ENCODE measurements around the gene FXR2. TPM values are rescaled to one million over a fixed set of nuclear protein-coding genes. Genes with fewer than 3 reads are reported as not detected.
A peak's percentile ranks its signal among the peaks of the same experiment; 100 is the strongest.

The FXR2 gene
- total RNA-seq, 1 experiment from 2014 or later: 88.0 TPM

- DNase-seq (ENCODE audit: low spot score): no peak
- in situ Hi-C loops (cut with HindIII; ENCODE audit: low sequenced_read_pairs): no loop called here
Measured at GRCh38 chr17:7576432-7576937, 38.2 kb downstream of the FXR2 start.

GRCh38 chr17:7575959-7576358 lies 38.7 kb downstream of the FXR2 start:
- in situ Hi-C loops (cut with HindIII; ENCODE audit: low sequenced_read_pairs): no loop called here
- DNase-seq (ENCODE audit: low spot score): no peak

GRCh38 chr17:7575481-7575883 lies 39.2 kb downstream of the FXR2 start:
- in situ Hi-C loops (cut with HindIII; ENCODE audit: low sequenced_read_pairs): no loop called here

GRCh38 chr17:7574176-7574953 lies 40.3 kb downstream of the FXR2 start:
- DNase-seq (ENCODE audit: low spot score): no peak
- in situ Hi-C loops (cut with HindIII; ENCODE audit: low sequenced_read_pairs): no loop called here

More at GRCh38 chr17:7575481-7575883, 39.2 kb downstream of the FXR2 start:
- DNase-seq (ENCODE audit: low spot score): no peak

- in situ Hi-C loops (cut with HindIII; ENCODE audit: low sequenced_read_pairs): no loop called here
- peak; percentile 84 for DNase-seq (ENCODE audit: low spot score)
Measured at GRCh38 chr17:7573324-7574080, 41.2 kb downstream of the FXR2 start.

GRCh38 chr17:7572588-7573323 lies 41.9 kb downstream of the FXR2 start:
- peak; percentile 100 for DNase-seq (ENCODE audit: low spot score)
- in situ Hi-C loops (cut with HindIII; ENCODE audit: low sequenced_read_pairs): no loop called here

- DNase-seq (ENCODE audit: low spot score): no peak
- in situ Hi-C loops (cut with HindIII; ENCODE audit: low sequenced_read_pairs): no loop called here
Measured at GRCh38 chr17:7572338-7572587, 42.4 kb downstream of the FXR2 start.

- in situ Hi-C loops (cut with HindIII; ENCODE audit: low sequenced_read_pairs): no loop called here
- no peak for DNase-seq (ENCODE audit: low spot score)
Measured at GRCh38 chr17:7570351-7570750, 44.3 kb downstream of the FXR2 start.

GRCh38 chr17:7569571-7569970 lies 45.1 kb downstream of the FXR2 start:
- in situ Hi-C loops (cut with HindIII; ENCODE audit: low sequenced_read_pairs): no loop called here

GRCh38 chr17:7563115-7563869 lies 51.4 kb downstream of the FXR2 start:
- in situ Hi-C loops (cut with HindIII; ENCODE audit: low sequenced_read_pairs): no loop called here
- no peak for DNase-seq (ENCODE audit: low spot score)

More at GRCh38 chr17:7569571-7569970, 45.1 kb downstream of the FXR2 start:
- DNase-seq (ENCODE audit: low spot score): no peak

- in situ Hi-C loops (cut with HindIII; ENCODE audit: low sequenced_read_pairs): no loop called here
Measured at GRCh38 chr17:7562208-7562605, 52.5 kb downstream of the FXR2 start.

GRCh38 chr17:7561589-7562207 lies 53.0 kb downstream of the FXR2 start, which contains the start of gene SENP3:
Gene SENP3, plus strand, starts transcription at chr17:7561919. Its CDS starts 1,158 bp downstream, at chr17:7563077.
- in situ Hi-C loops (cut with HindIII; ENCODE audit: low sequenced_read_pairs): no loop called here
- peak; percentile 82 for DNase-seq (ENCODE audit: low spot score)

More at GRCh38 chr17:7562208-7562605, 52.5 kb downstream of the FXR2 start:
- no peak for DNase-seq (ENCODE audit: low spot score)

- in situ Hi-C loops (cut with HindIII; ENCODE audit: low sequenced_read_pairs): no loop called here
- DNase-seq (ENCODE audit: low spot score): peak; percentile 88
Measured at GRCh38 chr17:7561028-7561575, 53.6 kb downstream of the FXR2 start.

GRCh38 chr17:7560172-7561027 lies 54.3 kb downstream of the FXR2 start:
- in situ Hi-C loops (cut with HindIII; ENCODE audit: low sequenced_read_pairs): no loop called here

GRCh38 chr17:7559320-7560171 lies 55.2 kb downstream of the FXR2 start:
- in situ Hi-C loops (cut with HindIII; ENCODE audit: low sequenced_read_pairs): no loop called here
- DNase-seq (ENCODE audit: low spot score): no peak

More at GRCh38 chr17:7560172-7561027, 54.3 kb downstream of the FXR2 start:
- DNase-seq (ENCODE audit: low spot score): no peak

- no peak for DNase-seq (ENCODE audit: low spot score)
- in situ Hi-C loops (cut with HindIII; ENCODE audit: low sequenced_read_pairs): no loop called here
Measured at GRCh38 chr17:7558544-7559319, 56.0 kb downstream of the FXR2 start, which contains the start of gene TNFSF13. Gene TNFSF13, plus strand, starts transcription at chr17:7558750. Its CDS starts 290 bp downstream, at chr17:7559040.
